Measurements from ENCODE around the gene VANGL2. TPM values are rescaled to one million over a fixed set of nuclear protein-coding genes. Genes with fewer than 3 reads are reported as not detected.
A peak's percentile ranks its signal among the peaks of the same experiment; 100 is the strongest.

The VANGL2 gene
- total RNA-seq, 3 donors from 2014 or later = 5.2 to 8.9 (median 8.7) TPM

DNA sequence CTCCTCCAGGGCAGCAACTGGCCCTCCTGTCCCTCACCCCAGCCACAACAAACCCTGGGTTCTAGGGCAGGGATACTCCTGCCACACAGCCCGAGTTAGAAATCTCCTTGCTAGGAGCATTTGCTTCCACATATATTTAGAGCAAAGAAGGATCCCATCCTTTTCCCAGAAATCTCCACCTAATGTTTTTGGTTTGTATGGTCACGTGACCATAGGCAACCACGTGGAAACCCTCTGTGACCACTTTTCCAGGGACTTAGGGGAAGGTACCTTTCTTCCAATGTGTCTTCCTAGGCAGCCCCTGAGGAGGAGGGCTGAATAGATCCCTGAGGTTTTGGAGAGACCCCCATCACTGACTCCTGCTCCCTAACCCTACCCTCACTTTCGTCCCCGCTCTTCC is 25.5 kb downstream of the VANGL2 start:
- no peak for ATAC-seq
- intact Hi-C loops (cut with DNase I, micrococcal nuclease) = no loop called here
- H3K9me3 ChIP-seq = no peaks in the 10 kb centered on the region
- peaks cover 15% of the 10 kb centered on the region for H3K4me1 ChIP-seq (ENCODE audit: low read depth)
- no peaks in the 10 kb centered on the region for H3K36me3 ChIP-seq (ENCODE audit: low read depth)
- no peak overlapping the region for H3K4me3 ChIP-seq
- no peak for TF ChIP-seq CTCF (IDR thresholded peaks at IDR 0.05)
- no peak for DNase-seq

DNA sequence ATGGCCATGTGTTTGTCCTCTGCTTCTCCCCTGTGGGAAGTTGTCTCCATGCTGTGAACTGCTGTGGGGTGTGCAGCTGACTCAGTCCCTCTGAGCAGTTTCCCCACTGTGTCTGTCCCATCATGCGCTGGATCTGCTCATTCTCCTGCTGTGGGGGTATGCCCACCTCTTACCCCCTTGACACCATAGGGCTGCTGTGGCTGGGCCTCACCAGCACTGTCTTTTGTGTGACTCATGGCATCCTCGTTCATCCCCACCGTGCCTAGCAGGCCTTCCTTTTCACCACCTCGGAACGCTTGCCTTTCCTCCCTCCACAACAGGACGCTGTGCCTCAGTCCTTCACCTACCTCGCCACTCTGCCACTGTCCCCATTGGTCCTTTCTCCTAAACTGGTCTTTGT is 27.3 kb downstream of the VANGL2 start:
- intact Hi-C loops (cut with DNase I, micrococcal nuclease) = loop anchor here in 1 of 2 donors (2.0 kb wide), 1 partner anchor 179 kb away; no protein-coding TSS in a partner anchor
- no peak for TF ChIP-seq CTCF (IDR thresholded peaks at IDR 0.05)
- Histone ChIP-seq H3K9me3 (no peaks in the 10 kb centered on the region), H3K4me1 (ENCODE audit: low read depth) (peaks cover 15% of the 10 kb centered on the region), H3K36me3 (ENCODE audit: low read depth) (no peaks in the 10 kb centered on the region), H3K4me3 (no peak overlapping the region)
- peak in 1 of 3 donors; percentile 38 for DNase-seq
- ATAC-seq = no peak

- TF ChIP-seq CTCF (IDR thresholded peaks at IDR 0.05) = no peak
- intact Hi-C loops (cut with DNase I, micrococcal nuclease) = loop anchor here in 1 of 2 donors (2.0 kb wide), 1 partner anchor 179 kb away; no protein-coding TSS in a partner anchor
- no peak for ATAC-seq
- Histone ChIP-seq H3K36me3 (ENCODE audit: low read depth) (no peaks in the 10 kb centered on the region), H3K9me3 (no peaks in the 10 kb centered on the region), H3K4me1 (ENCODE audit: low read depth) (peaks cover 15% of the 10 kb centered on the region), H3K4me3 (no peak overlapping the region)
- no peak for DNase-seq
These were observed 27.7 kb downstream of the VANGL2 start for GRCh38 chr1:160428053-160428452.

GRCh38 chr1:160428655-160429054 is 28.3 kb downstream of the VANGL2 start:
- intact Hi-C loops (cut with DNase I, micrococcal nuclease) = loop anchor here in 1 of 2 donors (2.0 kb wide), 1 partner anchor 178 kb away; no protein-coding TSS in a partner anchor
- DNase-seq = peak; percentile 51 to 76 (median 66)
- peaks cover 15% of the 10 kb centered on the region for H3K4me1 ChIP-seq (ENCODE audit: low read depth)
- no peaks in the 10 kb centered on the region for H3K9me3 ChIP-seq
- ATAC-seq = peak; percentile 86
- peak; percentile 46 for TF ChIP-seq CTCF (IDR thresholded peaks at IDR 0.05)
- no peaks in the 10 kb centered on the region for H3K36me3 ChIP-seq (ENCODE audit: low read depth)
- H3K4me3 ChIP-seq = no peak overlapping the region

DNA sequence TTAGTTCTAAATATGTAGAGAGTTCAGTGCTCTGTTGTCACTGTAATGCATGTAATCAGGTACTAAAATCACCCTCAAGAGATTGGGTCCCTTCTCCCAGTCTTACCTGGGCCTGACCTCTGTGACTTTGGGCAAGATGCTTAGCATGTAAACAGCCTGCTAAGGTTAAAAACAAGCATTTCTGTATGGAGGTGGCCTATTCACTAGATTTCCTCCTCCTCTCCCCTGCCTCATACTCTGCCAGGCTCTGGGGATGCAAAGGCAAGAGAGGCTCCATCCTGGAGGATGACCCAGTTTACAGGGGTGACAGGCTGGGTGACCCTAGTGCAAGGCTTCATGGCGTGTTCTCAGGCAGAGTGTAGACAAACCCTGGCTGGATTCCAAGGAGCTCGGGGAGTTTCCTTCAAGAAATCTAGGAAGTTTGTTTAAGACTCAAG is 28.8 kb downstream of the VANGL2 start:
- H3K4me1 ChIP-seq (ENCODE audit: low read depth) = peaks cover 15% of the 10 kb centered on the region
- no peaks in the 10 kb centered on the region for H3K9me3 ChIP-seq
- ATAC-seq = peak; percentile 28
- H3K4me3 ChIP-seq = no peak overlapping the region
- intact Hi-C loops (cut with DNase I, micrococcal nuclease) = loop anchor here in 1 of 2 donors (2.0 kb wide), 1 partner anchor 178 kb away; no protein-coding TSS in a partner anchor
- H3K36me3 ChIP-seq (ENCODE audit: low read depth) = no peaks in the 10 kb centered on the region
- DNase-seq = peak in 2 of 3 donors; percentile 44 to 67
- no peak for TF ChIP-seq CTCF (IDR thresholded peaks at IDR 0.05)

Data from mucosa of descending colon (tissue), 3 donors.